Activated naive CD8-positive, alpha-beta T cell treated with anti-CD3 and anti-CD28 coated beads, Interleukin-2, amount 50 U/mL, for 24 hours (primary cell): ENCODE measurements around the gene CLSTN2.

Experiments
- ATAC-seq: fragments of 150-1000 bp; cut with Tn5 transposase; one replicate; pipeline ENCODE4 v1.10.0; 2021
- DNase-seq: peaks from one replicate; pipeline ENCODE4 v3.0.0; 2021
- H3K27ac Mint-ChIP-seq: one replicate; pipeline ENCODE4 v1.8.0; 2021; ENCODE audit warnings: mild to moderate bottlenecking, mixed read lengths
- H3K27me3 Mint-ChIP-seq: one replicate; pipeline ENCODE4 v1.8.0; 2021; ENCODE audit warnings: mixed read lengths
- H3K36me3 Mint-ChIP-seq: one replicate; pipeline ENCODE4 v1.8.0; 2021; ENCODE audit warnings: low read depth, mixed read lengths
- H3K4me1 Mint-ChIP-seq: one replicate; pipeline ENCODE4 v1.8.0; 2021; ENCODE audit warnings: mixed read lengths
- H3K4me3 Mint-ChIP-seq: one replicate; pipeline ENCODE4 v1.8.0; 2021; ENCODE audit warnings: mild to moderate bottlenecking, moderate library complexity, mixed read lengths
- H3K9me3 Mint-ChIP-seq: one replicate; pipeline ENCODE4 v1.8.0; 2021; ENCODE audit warnings: mixed read lengths

Gene CLSTN2

GRCh38 chr3:140145528-140145927, 210.5 kb downstream of the CLSTN2 start:
- ATAC-seq (no peak), DNase-seq (no peak)
- Mint-ChIP-seq H3K4me1 (no peaks in the 10 kb centered on the region), H3K36me3 (no peaks in the 10 kb centered on the region), H3K9me3 (no peaks in the 10 kb centered on the region), H3K27ac (no peak overlapping the region), H3K4me3 (no peak overlapping the region), H3K27me3 (no peaks in the 10 kb centered on the region)

DNA sequence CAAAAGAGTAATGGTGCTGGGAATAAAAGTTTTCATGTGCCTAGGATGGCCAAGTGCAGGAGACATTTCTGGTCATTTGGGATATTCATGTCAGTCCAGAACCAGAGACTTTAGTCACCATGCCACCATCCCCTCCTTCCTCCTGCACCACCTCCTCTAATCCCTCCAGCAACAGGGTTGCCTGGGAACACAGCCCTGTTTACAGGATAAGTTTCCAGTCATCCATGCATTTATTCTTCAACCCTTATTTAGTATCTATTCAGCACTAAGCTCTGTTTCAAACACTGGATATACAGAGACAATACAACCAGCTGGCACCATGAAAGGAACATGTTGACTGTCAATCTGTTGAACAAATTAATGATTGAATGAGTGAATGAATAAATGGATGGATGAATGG, 211.7 kb downstream of the CLSTN2 start:
- no peaks in the 10 kb centered on the region for H3K27me3 Mint-ChIP-seq
- H3K36me3 Mint-ChIP-seq: no peaks in the 10 kb centered on the region
- H3K4me3 Mint-ChIP-seq: no peak overlapping the region
- no peak for DNase-seq
- H3K9me3 Mint-ChIP-seq: no peaks in the 10 kb centered on the region
- no peaks in the 10 kb centered on the region for H3K4me1 Mint-ChIP-seq
- no peak for ATAC-seq
- no peak overlapping the region for H3K27ac Mint-ChIP-seq

DNA sequence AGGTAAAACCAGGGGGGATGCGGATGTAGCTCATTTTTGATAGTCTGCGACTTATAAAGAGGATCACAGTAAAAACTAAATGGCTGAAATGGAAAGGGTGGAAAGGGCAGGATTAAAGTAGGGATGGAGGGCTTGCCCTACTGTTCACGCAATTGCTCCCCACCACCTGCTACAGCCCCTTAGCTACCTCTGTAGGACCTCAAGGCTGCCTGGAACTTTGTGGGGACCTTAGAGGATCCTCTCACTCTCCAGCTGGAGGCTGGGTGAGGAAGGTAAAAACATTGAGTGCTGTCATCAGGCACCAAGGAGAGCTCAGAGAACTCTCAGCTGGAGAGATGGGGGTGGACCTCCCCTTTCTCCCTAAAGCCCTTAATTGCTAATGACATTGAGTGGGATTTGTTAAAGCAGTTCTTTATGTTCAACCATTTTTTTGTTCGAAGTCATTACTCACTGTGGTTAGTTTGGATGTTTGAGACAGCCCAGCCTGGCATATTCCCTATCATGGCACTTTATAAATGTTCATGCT, 213.0 kb downstream of the CLSTN2 start:
- no peak overlapping the region for H3K27ac Mint-ChIP-seq
- no peaks in the 10 kb centered on the region for H3K27me3 Mint-ChIP-seq
- DNase-seq (no peak), ATAC-seq (no peak)
- no peaks in the 10 kb centered on the region for H3K9me3 Mint-ChIP-seq
- H3K36me3 Mint-ChIP-seq: no peaks in the 10 kb centered on the region
- H3K4me3 Mint-ChIP-seq: no peak overlapping the region
- no peaks in the 10 kb centered on the region for H3K4me1 Mint-ChIP-seq

DNA sequence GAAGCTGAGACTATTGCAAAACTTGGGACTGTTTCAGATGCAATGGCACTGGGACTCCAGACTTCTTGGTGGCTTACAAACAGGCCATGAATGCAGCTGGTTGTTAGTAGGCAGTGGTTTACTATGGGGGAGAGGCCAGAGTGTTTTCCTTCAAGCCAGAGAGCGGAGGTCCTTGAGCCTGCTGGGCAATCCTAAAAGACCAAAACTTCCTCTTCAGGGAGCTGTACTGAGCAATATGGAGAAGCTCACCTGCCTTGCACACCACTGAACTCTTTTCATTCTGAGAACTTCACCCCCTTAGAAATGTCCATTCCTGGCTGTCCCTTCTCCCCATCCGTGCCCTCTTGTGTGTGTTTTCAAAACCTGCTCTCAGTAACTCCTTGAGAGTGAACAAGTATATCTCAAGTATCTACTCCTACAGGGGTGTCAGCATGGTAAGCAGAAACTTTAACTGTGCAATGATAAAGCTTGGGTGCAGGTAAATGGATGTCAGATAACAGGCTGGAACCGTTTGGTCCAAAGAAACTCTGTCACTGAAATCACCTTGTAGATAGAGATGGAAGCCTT, 213.9 kb downstream of the CLSTN2 start:
- ATAC-seq: no peak

DNA sequence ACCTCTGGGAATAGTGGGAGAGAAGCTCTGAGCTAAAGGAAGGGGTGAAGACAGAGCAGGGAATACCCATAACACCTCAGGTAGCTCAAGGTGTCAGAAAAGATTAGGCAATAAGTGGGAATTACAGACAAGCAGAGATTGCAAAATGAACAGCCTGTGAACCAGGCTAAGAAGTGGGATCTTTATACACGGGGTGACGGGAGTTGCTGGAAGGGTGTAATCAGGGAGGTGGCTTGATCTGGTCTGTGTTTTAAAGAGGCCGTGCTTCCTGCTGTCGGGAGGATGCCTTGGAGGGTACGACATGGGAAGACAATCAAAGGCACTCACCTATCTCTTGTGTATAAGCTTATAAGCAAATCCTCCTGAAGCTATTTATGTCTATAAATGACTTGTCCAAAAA, 216.3 kb downstream of the CLSTN2 start:
- Mint-ChIP-seq H3K9me3 (no peaks in the 10 kb centered on the region), H3K36me3 (no peaks in the 10 kb centered on the region), H3K4me1 (no peaks in the 10 kb centered on the region), H3K27ac (no peak overlapping the region), H3K4me3 (no peak overlapping the region), H3K27me3 (no peaks in the 10 kb centered on the region)
- ATAC-seq (no peak), DNase-seq (no peak)

More for the DNA sequence above, 213.9 kb downstream of the CLSTN2 start:
- Mint-ChIP-seq H3K9me3 (no peaks in the 10 kb centered on the region), H3K4me3 (no peak overlapping the region), H3K27me3 (no peaks in the 10 kb centered on the region), H3K27ac (no peak overlapping the region), H3K4me1 (no peaks in the 10 kb centered on the region), H3K36me3 (no peaks in the 10 kb centered on the region)
- no peak for DNase-seq

- Mint-ChIP-seq H3K4me3 (no peak overlapping the region), H3K36me3 (no peaks in the 10 kb centered on the region), H3K27ac (no peak overlapping the region), H3K27me3 (peaks cover 3% of the 10 kb centered on the region), H3K4me1 (no peaks in the 10 kb centered on the region), H3K9me3 (no peaks in the 10 kb centered on the region)
- ATAC-seq (no peak), DNase-seq (no peak)
These were observed 218.1 kb downstream of the CLSTN2 start for GRCh38 chr3:140152851-140153639.

- ATAC-seq (no peak), DNase-seq (no peak)
- H3K9me3 Mint-ChIP-seq: no peaks in the 10 kb centered on the region
- H3K4me1 Mint-ChIP-seq: no peaks in the 10 kb centered on the region
- no peak overlapping the region for H3K27ac Mint-ChIP-seq
- no peaks in the 10 kb centered on the region for H3K36me3 Mint-ChIP-seq
- H3K27me3 Mint-ChIP-seq: peaks cover 3% of the 10 kb centered on the region
- H3K4me3 Mint-ChIP-seq: no peak overlapping the region
These were observed 218.8 kb downstream of the CLSTN2 start for GRCh38 chr3:140153736-140154135.

DNA sequence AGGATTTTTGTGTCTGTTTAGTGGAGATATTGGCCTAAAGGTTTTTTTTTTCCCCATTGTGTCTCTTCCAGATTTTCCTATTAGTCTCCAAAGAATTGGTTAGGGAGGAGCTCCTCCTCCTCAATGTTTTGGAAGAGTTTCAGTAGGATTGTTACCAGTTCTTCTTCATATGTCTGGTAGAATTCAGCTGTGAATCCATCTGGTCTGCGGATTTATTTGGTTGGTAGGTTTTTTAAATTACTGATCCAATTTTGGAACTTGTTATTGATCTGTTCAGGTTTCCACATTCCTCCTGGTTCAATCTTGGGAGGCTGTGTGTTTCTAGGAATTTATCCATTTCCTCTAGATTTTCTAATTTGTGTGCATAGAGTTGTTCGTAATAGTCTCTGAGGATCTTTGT, 222.2 kb downstream of the CLSTN2 start:
- no peak overlapping the region for H3K27ac Mint-ChIP-seq
- no peak for DNase-seq
- H3K4me3 Mint-ChIP-seq: no peak overlapping the region
- no peaks in the 10 kb centered on the region for H3K4me1 Mint-ChIP-seq
- no peaks in the 10 kb centered on the region for H3K9me3 Mint-ChIP-seq
- no peak for ATAC-seq
- no peaks in the 10 kb centered on the region for H3K36me3 Mint-ChIP-seq
- H3K27me3 Mint-ChIP-seq: peaks cover 3% of the 10 kb centered on the region

GRCh38 chr3:140159646-140160045, 224.7 kb downstream of the CLSTN2 start:
- H3K9me3 Mint-ChIP-seq: no peaks in the 10 kb centered on the region
- peaks cover 3% of the 10 kb centered on the region for H3K27me3 Mint-ChIP-seq
- H3K4me3 Mint-ChIP-seq: no peak overlapping the region
- H3K27ac Mint-ChIP-seq: no peak overlapping the region
- H3K4me1 Mint-ChIP-seq: no peaks in the 10 kb centered on the region
- ATAC-seq: no peak
- no peaks in the 10 kb centered on the region for H3K36me3 Mint-ChIP-seq
- no peak for DNase-seq

GRCh38 chr3:140160553-140160952, 225.6 kb downstream of the CLSTN2 start:
- Mint-ChIP-seq H3K27ac (no peak overlapping the region), H3K27me3 (peaks cover 3% of the 10 kb centered on the region)
- ATAC-seq: no peak

GRCh38 chr3:140162551-140162950, 227.6 kb downstream of the CLSTN2 start:
- Mint-ChIP-seq H3K36me3 (no peaks in the 10 kb centered on the region), H3K27ac (no peak overlapping the region), H3K4me3 (no peak overlapping the region), H3K27me3 (no peaks in the 10 kb centered on the region), H3K4me1 (no peaks in the 10 kb centered on the region), H3K9me3 (no peaks in the 10 kb centered on the region)
- ATAC-seq (no peak), DNase-seq (no peak)

More at GRCh38 chr3:140160553-140160952, 225.6 kb downstream of the CLSTN2 start:
- Mint-ChIP-seq H3K36me3 (no peaks in the 10 kb centered on the region), H3K4me3 (no peak overlapping the region), H3K9me3 (no peaks in the 10 kb centered on the region), H3K4me1 (no peaks in the 10 kb centered on the region)
- no peak for DNase-seq

DNA sequence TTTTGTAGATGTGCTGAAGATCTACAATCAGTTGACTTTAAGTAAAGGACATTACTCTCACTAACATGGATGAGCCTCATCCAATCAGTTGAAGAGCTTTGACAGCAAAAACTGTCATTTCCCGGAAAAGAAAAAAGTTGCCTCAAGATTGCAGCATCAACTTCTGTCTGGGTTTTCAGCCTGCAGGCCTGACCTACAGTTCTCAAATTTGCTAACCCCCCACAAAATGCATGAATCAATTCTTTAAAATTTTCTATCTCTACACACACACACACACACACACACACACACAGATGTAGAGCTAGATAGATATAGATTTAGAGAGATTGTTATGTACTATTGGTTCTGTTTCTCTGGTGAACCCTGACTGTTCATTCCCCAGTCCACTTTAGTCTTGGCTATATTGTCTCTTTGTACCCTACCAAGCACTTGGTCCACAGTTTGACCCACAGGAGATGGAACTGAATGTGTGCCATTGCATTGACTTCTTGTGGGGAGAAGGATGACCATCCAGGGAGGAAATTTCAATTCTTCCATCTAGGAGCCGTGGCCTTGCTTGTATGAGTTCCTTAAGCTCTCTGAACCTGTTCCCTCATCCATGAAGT, 228.3 kb downstream of the CLSTN2 start:
- H3K4me3 Mint-ChIP-seq: no peak overlapping the region
- ATAC-seq (no peak), DNase-seq (no peak)
- no peaks in the 10 kb centered on the region for H3K36me3 Mint-ChIP-seq
- H3K27me3 Mint-ChIP-seq: no peaks in the 10 kb centered on the region
- H3K9me3 Mint-ChIP-seq: no peaks in the 10 kb centered on the region
- no peak overlapping the region for H3K27ac Mint-ChIP-seq
- H3K4me1 Mint-ChIP-seq: no peaks in the 10 kb centered on the region

GRCh38 chr3:140164156-140164555, 229.2 kb downstream of the CLSTN2 start:
- no peak overlapping the region for H3K27ac Mint-ChIP-seq
- no peaks in the 10 kb centered on the region for H3K4me1 Mint-ChIP-seq
- H3K4me3 Mint-ChIP-seq: no peak overlapping the region
- H3K27me3 Mint-ChIP-seq: no peaks in the 10 kb centered on the region
- no peaks in the 10 kb centered on the region for H3K36me3 Mint-ChIP-seq
- ATAC-seq: no peak
- no peak for DNase-seq
- H3K9me3 Mint-ChIP-seq: no peaks in the 10 kb centered on the region

- no peaks in the 10 kb centered on the region for H3K27me3 Mint-ChIP-seq
- no peaks in the 10 kb centered on the region for H3K9me3 Mint-ChIP-seq
- no peak overlapping the region for H3K27ac Mint-ChIP-seq
- no peaks in the 10 kb centered on the region for H3K36me3 Mint-ChIP-seq
- H3K4me3 Mint-ChIP-seq: no peak overlapping the region
- DNase-seq: no peak
- no peak for ATAC-seq
- no peaks in the 10 kb centered on the region for H3K4me1 Mint-ChIP-seq
These were observed 230.1 kb downstream of the CLSTN2 start for GRCh38 chr3:140164922-140165590.

DNA sequence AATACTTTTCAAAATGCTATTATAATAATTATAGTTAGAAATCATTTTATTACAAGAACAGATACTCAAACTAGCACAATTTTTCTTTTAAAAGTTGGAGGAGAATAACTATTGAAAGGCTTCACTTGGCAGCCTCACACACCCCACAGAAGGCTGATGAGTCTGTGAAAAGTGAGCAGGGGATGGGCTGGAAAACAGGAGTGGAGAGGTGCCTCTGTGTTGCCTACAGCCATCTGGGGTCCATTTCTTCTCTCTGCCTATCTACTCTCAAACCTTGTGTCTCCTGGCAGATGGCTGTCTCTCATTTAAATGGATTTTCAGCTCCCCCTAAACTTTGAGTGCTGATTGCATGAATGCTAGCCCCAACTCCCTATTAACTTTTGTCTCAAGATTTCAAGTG, 230.8 kb downstream of the CLSTN2 start:
- Mint-ChIP-seq H3K4me3 (no peak overlapping the region), H3K9me3 (no peaks in the 10 kb centered on the region), H3K36me3 (no peaks in the 10 kb centered on the region), H3K27ac (no peak overlapping the region), H3K4me1 (no peaks in the 10 kb centered on the region), H3K27me3 (no peaks in the 10 kb centered on the region)
- ATAC-seq: no peak
- DNase-seq: no peak
